GM12865 (cell line): ENCODE results near the gene SEC62.

ENCODE experiments used
- DNase-seq: peaks from one replicate; pipeline ENCODE4 v3.0.0; 2010; ENCODE audit warnings: low read depth
- H3K4me3 ChIP-seq: 2 replicates; pipeline ENCODE4 v1.5.1; 2011; ENCODE audit warnings: mild to moderate bottlenecking, low read depth, low read length, control low read depth
- TF ChIP-seq, protein P1 (sequence below): IDR thresholded peaks from 2 replicates; pipeline ENCODE4 v1.5.1; 2011; ENCODE audit warnings: low read length, control low read depth, low read depth, inconsistent platforms; ENCODE audit not compliant: insufficient read depth; ENCODE audit errors: missing control alignments

SEC62 gene

DNA sequence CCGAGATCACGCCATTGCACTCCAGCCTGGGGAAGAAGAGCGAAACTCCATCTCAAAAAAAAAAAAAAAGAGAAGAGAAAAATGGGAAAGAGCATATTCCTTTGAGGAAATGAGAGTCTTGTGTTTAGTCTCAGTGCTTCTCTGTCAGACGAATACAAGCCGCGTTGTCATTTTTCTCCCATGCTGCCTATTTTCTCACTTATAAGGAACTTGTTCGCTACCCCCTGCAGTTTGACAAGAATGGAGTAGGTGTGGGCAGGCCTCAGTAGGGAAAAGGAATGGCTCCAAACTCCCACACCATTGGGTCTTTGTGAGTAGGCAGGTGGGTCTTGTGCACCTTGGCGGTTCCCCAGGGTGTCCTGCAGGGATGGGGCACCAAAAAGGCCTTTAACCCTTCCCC is 77.7 kb downstream of the SEC62 start:
- no peak overlapping the region for H3K4me3 ChIP-seq
- TF ChIP-seq, protein P1, sequence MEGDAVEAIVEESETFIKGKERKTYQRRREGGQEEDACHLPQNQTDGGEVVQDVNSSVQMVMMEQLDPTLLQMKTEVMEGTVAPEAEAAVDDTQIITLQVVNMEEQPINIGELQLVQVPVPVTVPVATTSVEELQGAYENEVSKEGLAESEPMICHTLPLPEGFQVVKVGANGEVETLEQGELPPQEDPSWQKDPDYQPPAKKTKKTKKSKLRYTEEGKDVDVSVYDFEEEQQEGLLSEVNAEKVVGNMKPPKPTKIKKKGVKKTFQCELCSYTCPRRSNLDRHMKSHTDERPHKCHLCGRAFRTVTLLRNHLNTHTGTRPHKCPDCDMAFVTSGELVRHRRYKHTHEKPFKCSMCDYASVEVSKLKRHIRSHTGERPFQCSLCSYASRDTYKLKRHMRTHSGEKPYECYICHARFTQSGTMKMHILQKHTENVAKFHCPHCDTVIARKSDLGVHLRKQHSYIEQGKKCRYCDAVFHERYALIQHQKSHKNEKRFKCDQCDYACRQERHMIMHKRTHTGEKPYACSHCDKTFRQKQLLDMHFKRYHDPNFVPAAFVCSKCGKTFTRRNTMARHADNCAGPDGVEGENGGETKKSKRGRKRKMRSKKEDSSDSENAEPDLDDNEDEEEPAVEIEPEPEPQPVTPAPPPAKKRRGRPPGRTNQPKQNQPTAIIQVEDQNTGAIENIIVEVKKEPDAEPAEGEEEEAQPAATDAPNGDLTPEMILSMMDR, result no peak
- no peak for DNase-seq

- peak overlapping the region; percentile 17; the same call in 1 of the 2 replicates for H3K4me3 ChIP-seq
- TF ChIP-seq, protein P1, result no peak
- DNase-seq, result peak; percentile 93
These were observed 78.2 kb downstream of the SEC62 start for GRCh38 chr3:170044795-170045244.

DNA sequence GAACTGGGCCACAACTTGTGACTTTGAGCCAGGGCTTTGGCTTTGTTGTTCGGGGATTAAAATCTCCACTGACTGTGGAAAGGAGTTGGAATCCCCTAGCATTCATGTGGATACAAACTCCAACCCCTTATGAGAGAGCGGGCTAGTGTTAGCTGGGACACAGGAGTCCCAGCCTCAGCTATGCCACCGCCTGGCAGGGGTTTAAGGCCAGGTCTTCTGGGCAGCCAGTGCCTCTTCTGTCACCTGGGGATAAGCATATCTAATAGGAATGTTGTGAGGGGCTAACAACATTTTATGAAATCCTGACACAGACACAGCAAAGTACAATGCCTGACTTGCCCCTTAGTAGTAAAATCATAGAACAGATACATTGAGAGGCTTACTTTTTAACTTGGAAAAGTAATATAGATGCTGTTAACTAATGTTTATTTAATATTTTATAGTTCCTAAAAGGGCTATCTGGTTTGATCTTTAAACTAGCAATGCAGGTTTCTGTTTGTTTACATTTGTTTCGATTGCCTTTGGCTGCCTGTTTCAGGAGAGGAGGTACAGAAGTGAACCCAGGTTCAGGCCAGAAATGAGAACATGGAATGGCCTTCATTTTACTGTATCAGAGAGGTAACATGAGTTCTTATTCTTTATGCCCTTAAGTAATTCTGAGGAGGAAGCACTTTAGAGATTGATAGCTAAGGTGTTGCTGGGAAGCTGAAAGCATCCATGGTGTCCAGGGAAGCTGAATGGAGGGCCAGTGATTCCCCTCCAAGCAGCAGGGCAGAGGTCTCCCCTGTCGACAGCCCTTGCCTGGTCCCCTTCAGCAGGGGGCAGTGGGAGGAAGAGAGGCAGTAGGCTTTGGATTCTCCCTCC is 79.9 kb downstream of the SEC62 start:
- TF ChIP-seq, protein P1, result no peak
- no peak overlapping the region for H3K4me3 ChIP-seq
- DNase-seq, result no peak

DNA sequence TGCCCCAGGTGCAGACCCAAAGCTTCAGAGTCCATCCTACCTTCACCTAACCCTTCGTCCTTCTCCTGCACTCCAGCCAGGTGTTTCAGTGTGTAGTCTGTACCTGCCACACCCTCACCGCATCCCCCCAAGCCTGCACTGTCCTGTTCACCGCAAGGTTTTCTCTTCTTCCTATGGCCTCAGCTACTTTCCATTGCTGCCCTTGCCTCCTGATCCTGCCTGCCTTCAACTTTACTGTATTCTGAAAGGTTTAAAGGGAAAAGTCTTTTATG is 80.5 kb downstream of the SEC62 start:
- TF ChIP-seq, protein P1, result no peak
- no peak for DNase-seq
- no peak overlapping the region for H3K4me3 ChIP-seq
